Testis (tissue), 3 donors: ENCODE results near the gene KLK15. TPM values are rescaled to one million over a fixed set of nuclear protein-coding genes. Genes with fewer than 3 reads are reported as not detected.

ENCODE experiments used
- DNase-seq: peaks from one replicate; pipeline ENCODE4 v3.0.0-alpha.2; 2019
- H3K27ac ChIP-seq, 2 donors: fragments of 200-600 bp; sonication (generic); one replicate each; pipeline ENCODE4 v1.5.1; 2019
- H3K27me3 ChIP-seq: fragments of 200-600 bp; sonication (generic); one replicate; pipeline ENCODE4 v1.5.1; 2019
- H3K36me3 ChIP-seq: fragments of 200-600 bp; sonication (generic); one replicate; pipeline ENCODE4 v1.5.1; 2017; ENCODE audit warnings: low read depth; ENCODE audit errors: missing control alignments
- H3K4me1 ChIP-seq: fragments of 200-600 bp; sonication (generic); one replicate; pipeline ENCODE4 v1.5.1; 2019
- H3K4me3 ChIP-seq, 2 donors: fragments of 200-600 bp; sonication (generic); one replicate each; pipeline ENCODE4 v1.5.1; 2017 to 2019
- H3K9me3 ChIP-seq: fragments of 200-600 bp; sonication (generic); one replicate; pipeline ENCODE4 v1.5.1; 2017
- POLR2A ChIP-seq: fragments of 450-650 bp; IDR thresholded peaks from one replicate; pipeline ENCODE4 v1.6.1; 2017; ENCODE audit warnings: antibody characterized with exemption, mild to moderate bottlenecking, moderate library complexity
- WGBS, 2 donors: methylation state at CpG; one replicate each; pipeline ENCODE4 v1.1.5; 2018; 5-methylcytosine and 5-hydroxymethylcytosine counted together
- intact Hi-C: fragments of 100-400 bp; cut with DNase I; formaldehyde crosslinking; loops from one replicate; pipeline ENCODE4 v1.15.1; 2023; ENCODE audit warnings: low total_unique reads
- polyA plus RNA-seq: library from polyadenylated mRNA; stranded (reverse); fragments of 350-450 nt; fragmentation: Illumina TruSeq; extraction: RNeasy Lipid Tissue Mini Kit (QIAGEN cat#74804); gene quantifications from one replicate; pipeline ENCODE4 v1.2.3, GENCODE V29; 2014; ENCODE audit warnings: low read depth, low replicate concordance; ENCODE audit not compliant: insufficient read depth
- total RNA-seq, 2 donors: library from RNA; depleted of rRNA; stranded (reverse); fragments of >200 nt; gene quantifications; one replicate each; pipeline ENCODE4 v1.2.3, GENCODE V29; 2016
- TF ChIP-seq, protein P1 (sequence below), 3 experiments: fragments of 450-650 bp in 2 of 3; fragments of 200-600 bp in 1 of 3; sonication (generic) in 1 of 3; IDR thresholded peaks; one replicate each; pipeline ENCODE4 v1.5.1; 2016 to 2019; ENCODE audit warnings: antibody characterized with exemption in 3 of 3, mild to moderate bottlenecking in 2 of 3, moderate library complexity in 1 of 3

The KLK15 gene
- total and polyA plus RNA-seq, 3 donors from 2014 or later, result 5.5 to 9.0 (median 7.4) TPM

DNA sequence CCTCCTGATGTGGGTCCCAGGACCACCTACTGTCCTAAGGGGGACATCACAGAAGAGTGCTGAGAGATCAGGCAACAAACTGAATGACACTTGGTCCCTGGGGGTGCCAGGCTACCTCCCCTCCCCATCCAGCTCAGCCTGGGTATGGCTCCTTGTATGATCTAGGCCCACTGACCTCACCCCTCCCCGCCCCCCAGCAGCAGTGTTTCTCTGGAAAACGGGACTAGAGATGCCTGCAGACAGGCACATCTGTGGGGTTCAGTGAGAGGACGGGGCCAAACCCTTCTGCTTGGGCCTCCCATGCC lies 33.9 kb downstream of the KLK15 start:
- no peaks in the 10 kb centered on the region for H3K9me3 ChIP-seq
- no peak for DNase-seq
- TF ChIP-seq POLR2A, result no peak
- TF ChIP-seq, protein P1, sequence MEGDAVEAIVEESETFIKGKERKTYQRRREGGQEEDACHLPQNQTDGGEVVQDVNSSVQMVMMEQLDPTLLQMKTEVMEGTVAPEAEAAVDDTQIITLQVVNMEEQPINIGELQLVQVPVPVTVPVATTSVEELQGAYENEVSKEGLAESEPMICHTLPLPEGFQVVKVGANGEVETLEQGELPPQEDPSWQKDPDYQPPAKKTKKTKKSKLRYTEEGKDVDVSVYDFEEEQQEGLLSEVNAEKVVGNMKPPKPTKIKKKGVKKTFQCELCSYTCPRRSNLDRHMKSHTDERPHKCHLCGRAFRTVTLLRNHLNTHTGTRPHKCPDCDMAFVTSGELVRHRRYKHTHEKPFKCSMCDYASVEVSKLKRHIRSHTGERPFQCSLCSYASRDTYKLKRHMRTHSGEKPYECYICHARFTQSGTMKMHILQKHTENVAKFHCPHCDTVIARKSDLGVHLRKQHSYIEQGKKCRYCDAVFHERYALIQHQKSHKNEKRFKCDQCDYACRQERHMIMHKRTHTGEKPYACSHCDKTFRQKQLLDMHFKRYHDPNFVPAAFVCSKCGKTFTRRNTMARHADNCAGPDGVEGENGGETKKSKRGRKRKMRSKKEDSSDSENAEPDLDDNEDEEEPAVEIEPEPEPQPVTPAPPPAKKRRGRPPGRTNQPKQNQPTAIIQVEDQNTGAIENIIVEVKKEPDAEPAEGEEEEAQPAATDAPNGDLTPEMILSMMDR (IDR thresholded peaks at IDR 0.05), result no peak
- peaks cover 15% of the 10 kb centered on the region for H3K4me1 ChIP-seq
- no peaks in the 10 kb centered on the region for H3K36me3 ChIP-seq
- no peak overlapping the region for H3K27ac ChIP-seq
- no peak overlapping the region for H3K4me3 ChIP-seq
- intact Hi-C loops, result loop anchor here (10.0 kb wide), 1 partner anchor 435 kb away; the partner anchor contains the start of gene NAPSA
- WGBS, 2 donors, result 67 to 78% methylated on average over 3 of the region's 3 CpGs
- no peaks in the 10 kb centered on the region for H3K27me3 ChIP-seq

DNA sequence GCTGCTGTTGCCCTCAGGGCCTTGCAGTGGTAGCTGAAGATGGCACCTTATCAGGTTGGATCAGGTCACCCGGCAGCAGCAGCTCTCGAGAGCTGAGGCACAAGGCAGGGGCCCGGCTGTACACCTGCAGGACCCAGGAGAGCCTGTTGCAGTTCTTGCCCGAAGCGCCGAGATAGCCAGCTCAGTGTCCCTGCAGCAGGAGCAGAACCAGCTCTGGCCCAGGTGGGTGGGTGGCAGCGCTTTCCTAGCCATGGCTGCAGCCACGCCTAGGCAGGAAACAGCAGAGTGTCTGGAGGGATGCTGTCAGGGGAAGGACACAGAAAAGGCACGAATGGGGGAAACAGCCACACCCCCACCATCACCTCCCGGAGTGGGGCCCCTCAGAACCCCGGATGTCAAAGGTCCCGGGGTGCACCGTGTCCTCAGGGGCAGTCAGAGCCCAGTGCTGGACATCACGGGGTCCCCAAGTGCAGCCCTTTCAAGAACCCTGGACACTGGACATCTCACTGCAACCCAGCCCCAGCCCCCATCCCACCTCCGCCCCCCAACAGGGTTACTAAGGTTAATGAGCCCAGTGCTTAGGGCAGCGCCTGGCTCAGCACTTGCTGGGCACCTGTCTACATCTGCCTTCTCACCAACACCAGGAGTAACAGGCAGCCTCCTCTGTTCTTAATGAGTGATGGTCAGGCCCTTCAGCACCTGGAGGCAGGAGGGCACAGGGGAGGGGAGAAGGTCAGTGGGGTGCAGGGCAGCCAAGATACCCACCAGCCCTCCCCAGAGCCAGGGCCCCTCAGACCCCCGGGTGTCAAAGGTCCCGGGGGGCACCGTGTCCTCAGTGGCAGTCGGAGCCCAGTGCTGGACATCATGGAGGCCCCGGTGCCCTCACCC lies 34.5 kb downstream of the KLK15 start:
- Histone ChIP-seq H3K36me3 (no peaks in the 10 kb centered on the region), H3K27ac (no peak overlapping the region), H3K4me3 (no peak overlapping the region), H3K4me1 (peaks cover 15% of the 10 kb centered on the region), H3K27me3 (no peaks in the 10 kb centered on the region), H3K9me3 (no peaks in the 10 kb centered on the region)
- intact Hi-C loops, result loop anchor here (10.0 kb wide), 1 partner anchor 434 kb away; the partner anchor contains the start of gene NAPSA
- no peak for DNase-seq
- TF ChIP-seq, protein P1 (IDR thresholded peaks at IDR 0.05), result no peak
- no peak for TF ChIP-seq POLR2A
- 86 to 87% methylated on average over 6 to 20 of the region's 21 CpGs for WGBS, 2 donors

DNA sequence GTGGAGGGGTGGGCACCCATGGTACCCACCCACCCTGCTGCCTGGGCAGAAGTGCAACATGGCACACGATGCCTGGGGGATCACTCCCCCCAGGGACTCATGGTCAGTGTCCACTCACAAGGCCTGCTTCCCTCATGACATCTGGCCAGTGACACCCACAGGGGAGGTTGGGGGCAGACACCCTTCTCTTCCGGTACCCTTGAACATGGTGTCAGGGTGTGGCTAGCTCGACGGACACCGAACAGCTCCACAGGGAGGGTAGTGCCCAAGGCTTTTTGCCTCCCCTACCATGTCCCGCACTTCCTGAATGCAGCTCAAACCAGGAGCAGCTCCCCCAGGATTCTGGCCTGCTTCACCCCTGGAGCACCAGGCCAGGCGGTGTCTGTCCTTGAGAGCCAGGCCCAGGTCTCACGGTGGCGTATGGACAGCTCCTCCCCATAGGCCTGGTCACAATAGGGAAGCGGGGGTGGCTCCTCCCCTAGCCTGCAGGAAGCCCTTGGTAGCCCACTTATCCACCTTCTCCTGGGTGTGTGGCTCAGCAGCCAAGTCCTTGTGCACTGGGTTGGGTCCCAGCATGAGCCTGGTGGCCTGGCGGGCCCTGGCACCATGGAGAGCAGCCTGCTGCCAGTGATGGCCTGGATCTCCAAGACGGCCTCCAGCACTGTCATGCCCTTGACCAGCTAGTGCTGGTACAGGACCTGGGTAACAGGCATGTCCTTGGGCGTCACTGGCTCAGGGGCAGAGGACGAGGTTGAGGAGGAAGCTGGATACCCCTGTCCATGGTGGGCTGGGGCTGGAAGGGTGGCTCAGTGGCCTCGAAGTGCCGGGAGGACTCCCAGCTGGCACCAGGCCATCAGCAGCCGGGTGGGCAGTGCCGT lies 35.4 kb downstream of the KLK15 start:
- WGBS, 2 donors, result 71% methylated on average over 17 of the region's 18 CpGs; no CpG with 5 or more reads in 1 of the 2 donors
- no peaks in the 10 kb centered on the region for H3K27me3 ChIP-seq
- peaks cover 6% of the 10 kb centered on the region for H3K4me1 ChIP-seq
- no peak for DNase-seq
- intact Hi-C loops, result loop anchor here (10.0 kb wide), 1 partner anchor 433 kb away; the partner anchor contains the start of gene NAPSA
- H3K27ac ChIP-seq, result no peak overlapping the region
- no peaks in the 10 kb centered on the region for H3K9me3 ChIP-seq
- no peaks in the 10 kb centered on the region for H3K36me3 ChIP-seq
- no peak for TF ChIP-seq POLR2A
- TF ChIP-seq, protein P1 (IDR thresholded peaks at IDR 0.05), result no peak
- H3K4me3 ChIP-seq, result no peak overlapping the region

DNA sequence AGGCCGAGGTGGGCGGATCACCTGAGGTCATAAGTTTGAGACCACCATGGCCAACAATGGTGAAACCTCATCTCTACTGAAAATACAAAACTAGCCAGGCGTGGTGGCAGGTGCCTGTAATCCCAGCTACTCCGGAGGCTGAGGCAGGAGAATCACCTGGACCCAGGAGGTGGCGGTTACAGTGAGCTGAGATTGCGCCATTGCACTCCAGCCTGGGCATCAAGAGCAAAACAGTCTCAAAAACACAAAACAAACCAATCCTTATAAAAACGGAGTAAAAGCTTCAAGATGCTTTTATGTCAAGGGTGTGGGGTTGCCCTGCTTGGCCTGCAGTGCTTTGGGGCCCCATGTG lies 36.0 kb downstream of the KLK15 start:
- DNase-seq, result no peak
- Histone ChIP-seq H3K9me3 (no peaks in the 10 kb centered on the region), H3K36me3 (no peaks in the 10 kb centered on the region), H3K27ac (no peak overlapping the region), H3K4me3 (no peak overlapping the region), H3K4me1 (peaks cover 2% of the 10 kb centered on the region), H3K27me3 (no peaks in the 10 kb centered on the region)
- TF ChIP-seq POLR2A, result no peak
- TF ChIP-seq, protein P1 (IDR thresholded peaks at IDR 0.05), result no peak
- intact Hi-C loops, result loop anchor here (10.0 kb wide), 1 partner anchor 433 kb away; the partner anchor contains the start of gene NAPSA
- 91 to 92% methylated on average over 7 of the region's 7 CpGs for WGBS, 2 donors
